GM19452 (cell line): ENCODE results near the gene PROM2.

Experiments
- ATAC-seq: cut with Tn5 transposase; IDR thresholded peaks from one replicate; pipeline ENCODE4 v1.9.1; 2021; ENCODE audit not compliant: unreplicated experiment

Gene PROM2

GRCh38 chr2:95284886-95285541, 10.8 kb downstream of the PROM2 start:
- no peak for ATAC-seq

- ATAC-seq = no peak
Measured at GRCh38 chr2:95285542-95285932, 11.3 kb downstream of the PROM2 start.

- no peak for ATAC-seq
Measured at GRCh38 chr2:95287336-95287735, 13.1 kb downstream of the PROM2 start.

- ATAC-seq = no peak
Measured at GRCh38 chr2:95287806-95288205, 13.6 kb downstream of the PROM2 start.

- ATAC-seq = no peak
Measured at GRCh38 chr2:95289253-95289652, 15.0 kb downstream of the PROM2 start.

- ATAC-seq = no peak
Measured at GRCh38 chr2:95291222-95291621, 17.0 kb downstream of the PROM2 start.

- ATAC-seq = no peak
Measured at GRCh38 chr2:95292623-95293260, 18.5 kb downstream of the PROM2 start.

- ATAC-seq = no peak
Measured at GRCh38 chr2:95294579-95295250, 20.5 kb downstream of the PROM2 start.

- no peak for ATAC-seq
Measured at GRCh38 chr2:95295376-95295775, 21.1 kb downstream of the PROM2 start.

- no peak for ATAC-seq
Measured at GRCh38 chr2:95296011-95296410, 21.8 kb downstream of the PROM2 start.

- ATAC-seq = no peak
Measured at GRCh38 chr2:95296880-95297487, 22.7 kb downstream of the PROM2 start, which contains the start of gene KCNIP3. KCNIP3 (plus strand) TSS chr2:95297347; CDS start chr2:95297439, 92 bp downstream.

- no peak for ATAC-seq
Measured at GRCh38 chr2:95297639-95298395, 23.6 kb downstream of the PROM2 start.

GRCh38 chr2:95298486-95299111, 24.4 kb downstream of the PROM2 start:
- ATAC-seq = no peak

GRCh38 chr2:95299961-95300360, 25.7 kb downstream of the PROM2 start:
- no peak for ATAC-seq

GRCh38 chr2:95300450-95300849, 26.2 kb downstream of the PROM2 start:
- no peak for ATAC-seq

GRCh38 chr2:95301186-95301585, 26.9 kb downstream of the PROM2 start:
- no peak for ATAC-seq

GRCh38 chr2:95301876-95302641, 27.8 kb downstream of the PROM2 start:
- ATAC-seq = no peak

- no peak for ATAC-seq
Measured at GRCh38 chr2:95303191-95303919, 29.1 kb downstream of the PROM2 start.

GRCh38 chr2:95305380-95306061, 31.3 kb downstream of the PROM2 start:
- ATAC-seq = no peak
